Tibial nerve (tissue), 4 donors: ENCODE data around the gene CCS. TPM values are rescaled to one million over a fixed set of nuclear protein-coding genes. Genes with fewer than 3 reads are reported as not detected.
A peak's percentile ranks its signal among the peaks of the same experiment; 100 is the strongest.

ENCODE experiments used
- DNase-seq, 2 donors: peaks; one replicate each; pipeline ENCODE4 v3.0.0-alpha.2; 2019; ENCODE audit warnings: low spot score in 2 of 2
- H3K27ac ChIP-seq, 4 donors: fragments of 200-600 bp; sonication (generic) in 3 of 4; one replicate each; pipeline ENCODE4 v1.5.1; 2017 to 2019; ENCODE audit warnings: mild to moderate bottlenecking in 1 of 4
- H3K27me3 ChIP-seq, 2 donors: fragments of 200-600 bp; sonication (generic) in 1 of 2; one replicate each; pipeline versions ENCODE4 v1.5.1 to v1.6.0; 2017 to 2019
- H3K36me3 ChIP-seq, 3 donors: fragments of 200-600 bp; sonication (generic); one replicate each; pipeline ENCODE4 v1.5.1; 2018 to 2019
- H3K4me1 ChIP-seq, 4 donors: fragments of 200-600 bp; sonication (generic) in 3 of 4; one replicate each; pipeline ENCODE4 v1.5.1; 2017 to 2019
- H3K4me3 ChIP-seq, 4 donors: fragments of 200-600 bp; sonication (generic) in 3 of 4; one replicate each; pipeline ENCODE4 v1.5.1; 2017 to 2019; ENCODE audit warnings: mild to moderate bottlenecking in 1 of 4, moderate library complexity in 1 of 4
- H3K9me3 ChIP-seq, 4 donors: fragments of 200-600 bp; sonication (generic) in 3 of 4; one replicate each; pipeline ENCODE4 v1.5.1; 2017 to 2019
- CTCF ChIP-seq, 5 experiments: fragments of 200-600 bp in 3 of 5; fragments of 450-650 bp in 2 of 5; sonication (generic) in 3 of 5; IDR thresholded peaks; one replicate each; pipeline ENCODE4 v1.5.1; 2016 to 2019; ENCODE audit warnings: antibody characterized with exemption in 5 of 5, mild to moderate bottlenecking in 3 of 5, moderate library complexity in 2 of 5
- EP300 ChIP-seq, 2 donors: sonication (generic); formaldehyde crosslinking; IDR thresholded peaks; one replicate each; pipeline ENCODE4 v1.6.1; 2017; ENCODE audit warnings: antibody characterized with exemption in 2 of 2, mild to moderate bottlenecking in 1 of 2
- POLR2A ChIP-seq, 2 donors: fragments of 450-650 bp; IDR thresholded peaks; one replicate each; pipeline ENCODE4 v1.6.1; 2017; ENCODE audit warnings: antibody characterized with exemption in 2 of 2, mild to moderate bottlenecking in 2 of 2, moderate library complexity in 2 of 2
- WGBS, 2 donors: methylation state at CpG; one replicate each; pipeline ENCODE4 v1.1.5; 2018; 5-methylcytosine and 5-hydroxymethylcytosine counted together
- total RNA-seq, 4 donors: library from RNA; depleted of rRNA; stranded (reverse); fragments of >200 nt; gene quantifications; one replicate each; pipeline ENCODE4 v1.1.0, GENCODE V29; 2016

CCS gene
- total RNA-seq, 4 donors from 2014 or later: 33.4 to 54.0 (median 48.6) TPM

GRCh38 chr11:66641834-66642233 lies 48.8 kb downstream of the CCS start:
- no peak for DNase-seq
- H3K36me3 ChIP-seq: peaks cover 0 to 57% (median 20%) of the 10 kb centered on the region in 3 donors
- TF ChIP-seq POLR2A (IDR thresholded peaks at IDR 0.05) (no peak), EP300 (IDR thresholded peaks at IDR 0.05) (no peak)
- H3K4me1 ChIP-seq: peaks cover 7 to 87% (median 60%) of the 10 kb centered on the region in 4 donors
- H3K4me3 ChIP-seq: peak overlapping the region in 2 of 4 donors; percentile 16 to 18
- H3K9me3 ChIP-seq: no peaks in the 10 kb centered on the region
- H3K27ac ChIP-seq: peak overlapping the region in 1 of 4 donors; percentile 25
- H3K27me3 ChIP-seq: no peaks in the 10 kb centered on the region
- 12 to 22% methylated on average over 3 of the region's 3 CpGs for WGBS, 2 donors

DNA sequence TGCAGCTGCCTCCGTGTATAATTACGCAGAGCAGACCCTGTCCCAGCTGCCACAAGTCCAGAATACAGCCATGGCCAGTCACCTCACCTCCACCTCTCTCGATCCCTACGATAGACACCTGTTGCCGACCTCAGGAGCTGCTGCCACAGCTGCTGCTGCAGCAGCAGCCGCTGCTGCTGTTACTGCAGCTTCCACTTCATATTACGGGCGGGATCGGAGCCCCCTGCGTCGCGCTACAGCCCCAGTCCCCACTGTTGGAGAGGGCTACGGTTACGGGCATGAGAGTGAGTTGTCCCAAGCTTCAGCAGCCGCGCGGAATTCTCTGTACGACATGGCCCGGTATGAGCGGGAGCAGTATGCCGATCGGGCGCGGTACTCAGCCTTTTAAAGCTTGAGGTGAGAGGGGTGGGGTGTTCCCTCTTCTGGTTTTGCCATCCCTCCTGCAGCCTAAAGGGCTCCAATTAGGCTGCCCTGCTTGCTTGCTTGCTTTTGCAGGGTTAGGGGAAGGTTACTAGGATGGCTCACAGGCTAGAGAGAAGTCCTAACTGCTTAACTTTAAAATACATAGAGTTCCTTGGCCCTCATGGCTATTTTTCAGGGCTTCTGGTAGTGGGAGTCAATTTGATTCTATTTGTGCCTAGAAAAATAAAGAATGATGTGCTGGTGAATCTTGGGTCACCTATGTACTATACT lies 50.9 kb downstream of the CCS start:
- Histone ChIP-seq H3K27ac (peak overlapping the region in 1 of 4 donors; percentile 10), H3K36me3 (peaks cover 0 to 78% (median 20%) of the 10 kb centered on the region in 3 donors), H3K4me1 (peaks cover 7 to 78% (median 55%) of the 10 kb centered on the region in 4 donors), H3K27me3 (no peaks in the 10 kb centered on the region), H3K4me3 (no peak overlapping the region), H3K9me3 (no peaks in the 10 kb centered on the region)
- no peak for TF ChIP-seq CTCF (IDR thresholded peaks at IDR 0.05)
- TF ChIP-seq POLR2A (IDR thresholded peaks at IDR 0.05): no peak
- TF ChIP-seq EP300 (IDR thresholded peaks at IDR 0.05): no peak
- WGBS, 2 donors: 83 to 94% methylated on average over 24 of the region's 24 CpGs
- DNase-seq: no peak

GRCh38 chr11:66646828-66647227 lies 53.8 kb downstream of the CCS start:
- DNase-seq: no peak
- Histone ChIP-seq H3K4me1 (peaks cover 0 to 55% (median 31%) of the 10 kb centered on the region in 4 donors), H3K4me3 (no peak overlapping the region), H3K27ac (no peak overlapping the region), H3K36me3 (peaks cover 0 to 92% (median 10%) of the 10 kb centered on the region in 3 donors), H3K9me3 (no peaks in the 10 kb centered on the region), H3K27me3 (no peaks in the 10 kb centered on the region)
- TF ChIP-seq EP300 (IDR thresholded peaks at IDR 0.05) (no peak), POLR2A (IDR thresholded peaks at IDR 0.05) (no peak), CTCF (IDR thresholded peaks at IDR 0.05) (no peak)
- WGBS, 2 donors: 78 to 79% methylated on average over 4 of the region's 4 CpGs

DNA sequence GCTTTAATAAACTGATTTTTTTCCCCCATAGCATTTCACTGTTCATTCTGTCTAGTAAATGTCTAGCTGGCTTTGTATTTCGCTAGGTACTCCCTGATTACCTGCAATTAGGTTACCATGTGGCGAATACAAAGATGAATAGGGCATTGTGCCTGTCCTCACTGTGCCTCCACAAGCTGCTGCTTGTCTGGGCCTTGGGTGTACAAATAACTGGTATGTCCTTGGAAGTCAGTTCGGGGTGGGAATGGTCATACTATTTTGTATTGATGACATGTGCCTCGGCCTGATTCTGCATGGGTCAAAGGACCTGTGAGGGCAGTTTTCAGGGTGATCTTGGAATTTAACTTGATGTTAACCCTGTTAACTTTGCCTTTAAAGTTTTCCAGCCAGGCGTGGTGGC lies 56.9 kb downstream of the CCS start:
- Histone ChIP-seq H3K27me3 (no peaks in the 10 kb centered on the region), H3K4me3 (no peak overlapping the region), H3K27ac (no peak overlapping the region), H3K9me3 (no peaks in the 10 kb centered on the region), H3K4me1 (peaks cover 0 to 24% (median 10%) of the 10 kb centered on the region in 4 donors), H3K36me3 (peaks cover 0 to 100% (median 0%) of the 10 kb centered on the region in 3 donors)
- DNase-seq: no peak
- TF ChIP-seq POLR2A (IDR thresholded peaks at IDR 0.05) (no peak), CTCF (IDR thresholded peaks at IDR 0.05) (no peak), EP300 (IDR thresholded peaks at IDR 0.05) (no peak)
- WGBS, 2 donors: 89% methylated on average over 5 of the region's 5 CpGs

GRCh38 chr11:66651016-66651415 lies 58.0 kb downstream of the CCS start:
- H3K9me3 ChIP-seq: no peaks in the 10 kb centered on the region
- no peak for DNase-seq
- H3K4me3 ChIP-seq: no peak overlapping the region
- TF ChIP-seq CTCF (IDR thresholded peaks at IDR 0.05): no peak
- no peak for TF ChIP-seq POLR2A (IDR thresholded peaks at IDR 0.05)
- TF ChIP-seq EP300 (IDR thresholded peaks at IDR 0.05): no peak
- no peaks in the 10 kb centered on the region for H3K27me3 ChIP-seq
- 88 to 93% methylated on average over 2 of the region's 2 CpGs for WGBS, 2 donors
- no peak overlapping the region for H3K27ac ChIP-seq
- H3K4me1 ChIP-seq: peaks cover 0 to 13% (median 4%) of the 10 kb centered on the region in 4 donors
- H3K36me3 ChIP-seq: peaks cover 0 to 98% (median 0%) of the 10 kb centered on the region in 3 donors
